ENCODE results near the gene KNDC1.

The KNDC1 gene

GRCh38 chr10:133197786-133198185, 37.8 kb downstream of the KNDC1 start:
- no peak for DNase-seq

GRCh38 chr10:133198206-133198605, 38.2 kb downstream of the KNDC1 start:
- DNase-seq, result no peak

- no peak for DNase-seq
Measured at GRCh38 chr10:133198621-133199487, 38.8 kb downstream of the KNDC1 start.

- no peak for DNase-seq
Measured at GRCh38 chr10:133199488-133199885, 39.5 kb downstream of the KNDC1 start.

- DNase-seq, result no peak
Measured at GRCh38 chr10:133199992-133200611, 40.1 kb downstream of the KNDC1 start.

- no peak for DNase-seq
Measured at GRCh38 chr10:133200621-133201031, 40.6 kb downstream of the KNDC1 start.

GRCh38 chr10:133201151-133201947, 41.3 kb downstream of the KNDC1 start:
- DNase-seq, result no peak

- DNase-seq, result no peak
Measured at GRCh38 chr10:133201948-133202725, 42.1 kb downstream of the KNDC1 start.

- DNase-seq, result no peak
Measured at GRCh38 chr10:133202778-133203651, 43.0 kb downstream of the KNDC1 start.

GRCh38 chr10:133203652-133204195, 43.7 kb downstream of the KNDC1 start:
- no peak for DNase-seq

- DNase-seq, result no peak
Measured at GRCh38 chr10:133204226-133205015, 44.4 kb downstream of the KNDC1 start.

GRCh38 chr10:133205146-133205545, 45.1 kb downstream of the KNDC1 start:
- DNase-seq, result no peak

GRCh38 chr10:133206356-133207040, 46.5 kb downstream of the KNDC1 start:
- DNase-seq, result no peak

- DNase-seq, result no peak
Measured at GRCh38 chr10:133207041-133207600, 47.1 kb downstream of the KNDC1 start.

- no peak for DNase-seq
Measured at GRCh38 chr10:133207627-133208026, 47.6 kb downstream of the KNDC1 start.

GRCh38 chr10:133208466-133208865, 48.4 kb downstream of the KNDC1 start:
- no peak for DNase-seq

- no peak for DNase-seq
Measured at GRCh38 chr10:133209117-133209516, 49.1 kb downstream of the KNDC1 start.

- DNase-seq, result no peak
Measured at GRCh38 chr10:133209641-133210040, 49.6 kb downstream of the KNDC1 start.

- no peak for DNase-seq
Measured at GRCh38 chr10:133210398-133211140, 50.5 kb downstream of the KNDC1 start.

Measured in NCI-H187 (cell line).